ENCODE results near the gene PTPRD.

- TF ChIP-seq, protein P1, sequence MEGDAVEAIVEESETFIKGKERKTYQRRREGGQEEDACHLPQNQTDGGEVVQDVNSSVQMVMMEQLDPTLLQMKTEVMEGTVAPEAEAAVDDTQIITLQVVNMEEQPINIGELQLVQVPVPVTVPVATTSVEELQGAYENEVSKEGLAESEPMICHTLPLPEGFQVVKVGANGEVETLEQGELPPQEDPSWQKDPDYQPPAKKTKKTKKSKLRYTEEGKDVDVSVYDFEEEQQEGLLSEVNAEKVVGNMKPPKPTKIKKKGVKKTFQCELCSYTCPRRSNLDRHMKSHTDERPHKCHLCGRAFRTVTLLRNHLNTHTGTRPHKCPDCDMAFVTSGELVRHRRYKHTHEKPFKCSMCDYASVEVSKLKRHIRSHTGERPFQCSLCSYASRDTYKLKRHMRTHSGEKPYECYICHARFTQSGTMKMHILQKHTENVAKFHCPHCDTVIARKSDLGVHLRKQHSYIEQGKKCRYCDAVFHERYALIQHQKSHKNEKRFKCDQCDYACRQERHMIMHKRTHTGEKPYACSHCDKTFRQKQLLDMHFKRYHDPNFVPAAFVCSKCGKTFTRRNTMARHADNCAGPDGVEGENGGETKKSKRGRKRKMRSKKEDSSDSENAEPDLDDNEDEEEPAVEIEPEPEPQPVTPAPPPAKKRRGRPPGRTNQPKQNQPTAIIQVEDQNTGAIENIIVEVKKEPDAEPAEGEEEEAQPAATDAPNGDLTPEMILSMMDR (conservative IDR thresholded peaks at IDR 0.05; ENCODE audit: low read depth, low read length): no peak
- TF ChIP-seq POLR2A (IDR thresholded peaks at IDR 0.05; ENCODE audit: low read depth, low read length) (no peak), RAD21 (IDR thresholded peaks at IDR 0.05; ENCODE audit: low read length) (no peak), CEBPB (IDR thresholded peaks at IDR 0.05; ENCODE audit: low read depth, low read length) (no peak), MAZ (IDR thresholded peaks at IDR 0.05; ENCODE audit: borderline replicate concordance, low read depth, low read length) (no peak), USF2 (IDR thresholded peaks at IDR 0.05; ENCODE audit: low read depth, low read length) (no peak), ELK1 (IDR thresholded peaks at IDR 0.05; ENCODE audit: borderline replicate concordance, low read depth, low read length) (no peak), MAFK (IDR thresholded peaks at IDR 0.05; ENCODE audit: low read depth, low read length) (no peak), CHD1 (IDR thresholded peaks at IDR 0.05; ENCODE audit: low read depth, low read length) (no peak), RFX5 (IDR thresholded peaks at IDR 0.05; ENCODE audit: low read depth, low read length) (no peak)
Observed at GRCh38 chr9:8622222-8622802, 1990.5 kb downstream of the PTPRD start.
